Breast epithelium (tissue), 4 donors: ENCODE data around the gene SPTSSA. TPM values are rescaled to one million over a fixed set of nuclear protein-coding genes. Genes with fewer than 3 reads are reported as not detected.

ENCODE experiments used
- DNase-seq, 2 donors: peaks; one replicate each; pipeline ENCODE4 v3.0.0-alpha.2; 2019; ENCODE audit warnings: low spot score in 2 of 2
- H3K27ac ChIP-seq, 2 donors: fragments of 200-600 bp; sonication (generic) in 1 of 2; one replicate each; pipeline ENCODE4 v1.5.1; 2016 to 2019; ENCODE audit warnings: mild to moderate bottlenecking in 1 of 2
- H3K27me3 ChIP-seq, 2 donors: fragments of 200-600 bp; sonication (generic) in 1 of 2; one replicate each; pipeline versions ENCODE4 v1.5.1 to v1.6.0; 2017 to 2019; ENCODE audit warnings: control low read depth in 1 of 2, mild to moderate bottlenecking in 1 of 2
- H3K36me3 ChIP-seq: fragments of 200-600 bp; one replicate; pipeline ENCODE4 v1.5.1; 2019
- H3K4me1 ChIP-seq, 2 donors: fragments of 200-600 bp; sonication (generic); one replicate each; pipeline ENCODE4 v1.5.1; 2016 to 2019; ENCODE audit warnings: control low read depth in 1 of 2
- H3K4me3 ChIP-seq, 3 donors: fragments of 200-600 bp; sonication (generic); 1 replicate in 2 of 3; 2 replicates in 1 of 3; pipeline ENCODE4 v1.5.1; 2016 to 2019; ENCODE audit warnings: mild to moderate bottlenecking in 3 of 3, moderate library complexity in 2 of 3
- H3K9me3 ChIP-seq, 2 donors: fragments of 200-600 bp; sonication (generic) in 1 of 2; one replicate each; pipeline ENCODE4 v1.5.1; 2016 to 2019; ENCODE audit warnings: control low read depth in 1 of 2
- POLR2A ChIP-seq: fragments of 450-650 bp; IDR thresholded peaks from one replicate; pipeline ENCODE4 v1.6.1; 2016; ENCODE audit warnings: antibody characterized with exemption, mild to moderate bottlenecking, moderate library complexity
- POLR2AphosphoS5 ChIP-seq, 3 donors: sonication (generic); formaldehyde crosslinking; IDR thresholded peaks; one replicate each; pipeline ENCODE4 v1.6.1; 2017; ENCODE audit warnings: antibody characterized with exemption in 3 of 3
- intact Hi-C: fragments of 100-400 bp; cut with DNase I; formaldehyde crosslinking; loops from one replicate; pipeline ENCODE4 v1.15.1; 2023; ENCODE audit warnings: low total_unique reads
- total RNA-seq, 3 donors: library from RNA; depleted of rRNA; stranded (reverse); fragments of >200 nt; gene quantifications; one replicate each; pipeline ENCODE4 v1.1.0, GENCODE V29; 2016
- TF ChIP-seq, protein P1 (sequence below), 3 donors: fragments of 450-650 bp; IDR thresholded peaks; one replicate each; pipeline ENCODE4 v1.5.1; 2016 to 2017; ENCODE audit warnings: antibody characterized with exemption in 3 of 3, mild to moderate bottlenecking in 3 of 3, moderate library complexity in 3 of 3

The SPTSSA gene
- total RNA-seq, 3 donors from 2014 or later = 17.1 to 67.0 (median 38.0) TPM

- H3K27me3 ChIP-seq = no peaks in the 10 kb centered on the region
- intact Hi-C loops = no loop called here
- no peak overlapping the region for H3K4me3 ChIP-seq
- H3K9me3 ChIP-seq = no peaks in the 10 kb centered on the region
- no peak overlapping the region for H3K27ac ChIP-seq
- no peaks in the 10 kb centered on the region for H3K36me3 ChIP-seq
- TF ChIP-seq, protein P1, sequence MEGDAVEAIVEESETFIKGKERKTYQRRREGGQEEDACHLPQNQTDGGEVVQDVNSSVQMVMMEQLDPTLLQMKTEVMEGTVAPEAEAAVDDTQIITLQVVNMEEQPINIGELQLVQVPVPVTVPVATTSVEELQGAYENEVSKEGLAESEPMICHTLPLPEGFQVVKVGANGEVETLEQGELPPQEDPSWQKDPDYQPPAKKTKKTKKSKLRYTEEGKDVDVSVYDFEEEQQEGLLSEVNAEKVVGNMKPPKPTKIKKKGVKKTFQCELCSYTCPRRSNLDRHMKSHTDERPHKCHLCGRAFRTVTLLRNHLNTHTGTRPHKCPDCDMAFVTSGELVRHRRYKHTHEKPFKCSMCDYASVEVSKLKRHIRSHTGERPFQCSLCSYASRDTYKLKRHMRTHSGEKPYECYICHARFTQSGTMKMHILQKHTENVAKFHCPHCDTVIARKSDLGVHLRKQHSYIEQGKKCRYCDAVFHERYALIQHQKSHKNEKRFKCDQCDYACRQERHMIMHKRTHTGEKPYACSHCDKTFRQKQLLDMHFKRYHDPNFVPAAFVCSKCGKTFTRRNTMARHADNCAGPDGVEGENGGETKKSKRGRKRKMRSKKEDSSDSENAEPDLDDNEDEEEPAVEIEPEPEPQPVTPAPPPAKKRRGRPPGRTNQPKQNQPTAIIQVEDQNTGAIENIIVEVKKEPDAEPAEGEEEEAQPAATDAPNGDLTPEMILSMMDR (IDR thresholded peaks at IDR 0.05) = no peak
- TF ChIP-seq POLR2AphosphoS5 (IDR thresholded peaks at IDR 0.05) = no peak
- no peak for TF ChIP-seq POLR2A
- no peak for DNase-seq
- H3K4me1 ChIP-seq = no peaks in the 10 kb centered on the region
Measured at GRCh38 chr14:34470319-34470718, 8.3 kb upstream of the SPTSSA start.

DNA sequence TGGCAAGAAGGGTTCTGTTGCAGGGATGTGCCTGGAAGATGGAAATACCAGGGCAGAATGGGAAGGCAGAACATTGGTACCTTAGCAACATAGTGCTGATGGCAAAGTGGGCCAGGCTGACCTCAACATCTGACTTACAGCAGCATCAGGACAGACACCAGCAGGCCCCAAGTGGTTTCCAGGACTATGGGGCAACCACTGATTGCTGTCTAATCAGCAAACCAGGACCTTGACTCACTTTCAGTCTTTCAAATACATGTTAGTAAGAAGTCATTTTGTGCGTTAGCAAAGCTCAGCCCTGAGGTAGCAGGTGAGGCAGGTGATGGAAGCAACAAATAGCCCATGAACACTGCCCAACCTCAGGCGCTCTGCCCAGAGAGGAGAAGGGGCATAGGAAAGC lies 4.7 kb upstream of the SPTSSA start:
- no peak overlapping the region for H3K27ac ChIP-seq
- no peaks in the 10 kb centered on the region for H3K27me3 ChIP-seq
- intact Hi-C loops = no loop called here
- TF ChIP-seq POLR2A (no peak), POLR2AphosphoS5 (IDR thresholded peaks at IDR 0.05) (no peak)
- TF ChIP-seq, protein P1 (IDR thresholded peaks at IDR 0.05) = no peak
- H3K36me3 ChIP-seq = no peaks in the 10 kb centered on the region
- H3K9me3 ChIP-seq = no peaks in the 10 kb centered on the region
- no peak overlapping the region for H3K4me3 ChIP-seq
- no peak for DNase-seq
- no peaks in the 10 kb centered on the region for H3K4me1 ChIP-seq

DNA sequence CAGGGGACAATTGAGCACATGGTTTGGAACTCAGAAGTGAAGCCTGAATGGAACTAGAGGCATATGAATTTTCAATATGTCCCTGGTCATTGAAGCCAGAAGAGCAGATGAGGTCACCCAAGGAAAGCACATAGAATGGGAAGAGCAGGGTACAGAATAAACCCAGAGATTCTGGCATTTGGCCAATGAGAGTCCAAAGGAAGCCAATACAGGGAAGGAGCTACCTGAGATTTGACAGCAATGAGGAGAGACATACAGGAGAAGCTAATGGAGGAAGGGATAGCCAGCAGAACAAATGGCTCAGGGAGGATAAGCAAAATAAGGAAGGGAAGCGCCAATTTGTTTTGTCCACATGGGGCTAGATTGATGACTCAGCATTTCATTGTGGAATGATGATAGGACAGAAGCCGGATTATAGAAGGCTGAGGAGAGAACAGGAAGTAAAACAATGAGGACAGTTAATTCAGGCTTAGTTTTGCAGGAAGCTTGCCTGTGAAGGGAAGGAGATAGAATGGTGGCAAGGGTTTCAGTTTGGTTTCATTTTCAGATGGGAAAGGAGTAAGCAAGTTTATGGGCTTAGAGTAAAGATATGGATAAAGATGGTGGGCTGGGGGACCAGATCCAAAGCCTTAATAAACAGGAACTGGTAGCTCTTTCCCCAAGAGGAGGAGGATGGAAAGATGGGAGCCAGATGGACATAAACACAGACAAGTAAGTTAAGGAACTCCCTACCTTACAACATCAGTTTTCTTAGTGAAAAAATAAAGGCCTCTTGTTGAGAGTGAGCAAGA lies 3.2 kb upstream of the SPTSSA start:
- peak in 1 of 2 donors; percentile 7 for DNase-seq
- H3K9me3 ChIP-seq = no peaks in the 10 kb centered on the region
- no peak overlapping the region for H3K4me3 ChIP-seq
- H3K27ac ChIP-seq = no peak overlapping the region
- intact Hi-C loops = no loop called here
- TF ChIP-seq, protein P1 (IDR thresholded peaks at IDR 0.05) = no peak
- TF ChIP-seq POLR2AphosphoS5 (IDR thresholded peaks at IDR 0.05) = no peak
- no peak for TF ChIP-seq POLR2A
- no peaks in the 10 kb centered on the region for H3K4me1 ChIP-seq
- H3K36me3 ChIP-seq = no peaks in the 10 kb centered on the region
- no peaks in the 10 kb centered on the region for H3K27me3 ChIP-seq

DNA sequence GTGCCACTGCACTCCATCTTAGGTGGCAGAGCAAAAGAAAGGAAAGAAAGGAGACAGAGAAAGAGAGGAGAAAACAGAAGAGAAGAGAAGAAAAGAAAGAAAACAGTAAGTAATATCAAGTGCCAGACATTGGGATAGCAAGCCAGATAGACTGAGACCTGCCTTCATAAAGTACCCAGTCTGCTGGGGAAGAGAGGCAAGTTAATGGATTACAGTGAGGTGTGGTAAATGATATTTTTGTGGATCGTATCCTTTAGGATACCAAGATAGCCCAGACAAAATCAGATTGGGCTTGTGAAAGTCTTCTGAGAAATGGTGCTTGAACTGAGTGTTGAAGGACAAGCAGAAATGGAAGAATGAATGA lies 1.5 kb upstream of the SPTSSA start:
- Histone ChIP-seq H3K27ac (no peak overlapping the region), H3K27me3 (no peaks in the 10 kb centered on the region), H3K4me3 (no peak overlapping the region), H3K9me3 (no peaks in the 10 kb centered on the region), H3K4me1 (no peaks in the 10 kb centered on the region), H3K36me3 (no peaks in the 10 kb centered on the region)
- DNase-seq = no peak
- intact Hi-C loops = no loop called here
- TF ChIP-seq POLR2AphosphoS5 (IDR thresholded peaks at IDR 0.05) = no peak
- TF ChIP-seq, protein P1 (IDR thresholded peaks at IDR 0.05) = no peak
- no peak for TF ChIP-seq POLR2A

- intact Hi-C loops = no loop called here
- no peaks in the 10 kb centered on the region for H3K4me1 ChIP-seq
- H3K4me3 ChIP-seq = peak overlapping the region; percentile 70 to 94 (median 74)
- peak in 1 of 2 donors; percentile 43 for DNase-seq
- no peaks in the 10 kb centered on the region for H3K27me3 ChIP-seq
- no peak for TF ChIP-seq POLR2AphosphoS5 (IDR thresholded peaks at IDR 0.05)
- TF ChIP-seq, protein P1 (IDR thresholded peaks at IDR 0.05) = no peak
- TF ChIP-seq POLR2A = no peak
- H3K9me3 ChIP-seq = no peaks in the 10 kb centered on the region
- H3K36me3 ChIP-seq = no peaks in the 10 kb centered on the region
- H3K27ac ChIP-seq = peak overlapping the region; percentile 94 to 98
Measured at GRCh38 chr14:34461334-34462131, 507 bp downstream of the SPTSSA start.
